Muscle layer of colon (tissue), 2 donors: ENCODE measurements around the gene SLCO1A2.

Experiments used
- H3K27ac ChIP-seq: one replicate; pipeline ENCODE4 v1.7.0; 2013; ENCODE audit warnings: low read depth, mild to moderate bottlenecking, low read length, moderate library complexity
- H3K27me3 ChIP-seq, 2 donors: one replicate each; pipeline ENCODE4 v1.7.0; 2013; ENCODE audit warnings: low read length in 2 of 2, mild to moderate bottlenecking in 2 of 2; ENCODE audit not compliant: insufficient read depth in 2 of 2, control insufficient read depth in 1 of 2
- H3K36me3 ChIP-seq: one replicate; pipeline ENCODE4 v1.7.0; 2013; ENCODE audit warnings: mild to moderate bottlenecking, low read length; ENCODE audit not compliant: insufficient read depth
- H3K4me1 ChIP-seq: one replicate; pipeline ENCODE4 v1.7.0; 2013; ENCODE audit warnings: mild to moderate bottlenecking, low read length; ENCODE audit not compliant: insufficient read depth
- H3K4me3 ChIP-seq, 2 donors: one replicate each; pipeline ENCODE4 v1.7.0; 2013; ENCODE audit warnings: low read length in 2 of 2, low read depth in 1 of 2, mild to moderate bottlenecking in 1 of 2, moderate library complexity in 1 of 2
- H3K9ac ChIP-seq: one replicate; pipeline ENCODE4 v1.7.0; 2013; ENCODE audit warnings: low read length
- H3K9me3 ChIP-seq: one replicate; pipeline ENCODE4 v1.7.0; 2013; ENCODE audit warnings: mild to moderate bottlenecking, low read length
- donor health status: abdominal sarcoma.
- donor health status: Adenocarcinoma of cecum.

SLCO1A2 gene

DNA sequence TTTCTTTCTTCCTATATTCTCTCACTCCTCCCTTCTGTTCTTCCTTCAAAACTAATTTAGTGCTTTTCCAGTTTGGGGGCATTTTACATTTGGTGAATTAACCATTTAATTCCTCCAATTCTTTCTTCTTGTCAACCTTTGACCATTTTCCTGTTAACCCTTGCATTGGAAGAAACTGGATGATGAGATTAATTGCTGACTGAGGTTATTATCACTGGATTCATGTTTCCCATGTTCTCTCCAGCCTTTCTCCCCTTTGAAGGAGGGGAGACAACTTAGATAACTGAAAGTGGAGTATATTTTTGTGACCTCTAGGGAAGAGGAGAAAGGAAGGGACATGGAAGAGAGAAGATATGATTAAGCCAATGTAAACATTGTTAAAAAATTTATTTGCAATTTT, 70.5 kb downstream of the SLCO1A2 start:
- H3K4me1 ChIP-seq, result no peaks in the 10 kb centered on the region
- H3K27ac ChIP-seq, result no peak overlapping the region
- H3K9me3 ChIP-seq, result no peaks in the 10 kb centered on the region
- no peak overlapping the region for H3K9ac ChIP-seq
- no peak overlapping the region for H3K4me3 ChIP-seq
- H3K36me3 ChIP-seq, result no peaks in the 10 kb centered on the region
- no peaks in the 10 kb centered on the region for H3K27me3 ChIP-seq

GRCh38 chr12:21257172-21257571, 77.5 kb downstream of the SLCO1A2 start:
- Histone ChIP-seq H3K4me1 (no peaks in the 10 kb centered on the region), H3K36me3 (no peaks in the 10 kb centered on the region), H3K27ac (no peak overlapping the region), H3K9me3 (no peaks in the 10 kb centered on the region), H3K9ac (no peak overlapping the region), H3K27me3 (no peaks in the 10 kb centered on the region), H3K4me3 (no peak overlapping the region)

- H3K4me1 ChIP-seq, result no peaks in the 10 kb centered on the region
- H3K4me3 ChIP-seq, result no peak overlapping the region
- no peaks in the 10 kb centered on the region for H3K9me3 ChIP-seq
- no peak overlapping the region for H3K27ac ChIP-seq
- H3K27me3 ChIP-seq, result no peaks in the 10 kb centered on the region
- H3K36me3 ChIP-seq, result no peaks in the 10 kb centered on the region
- H3K9ac ChIP-seq, result no peak overlapping the region
These were observed 82.6 kb downstream of the SLCO1A2 start for GRCh38 chr12:21252070-21252469.

DNA sequence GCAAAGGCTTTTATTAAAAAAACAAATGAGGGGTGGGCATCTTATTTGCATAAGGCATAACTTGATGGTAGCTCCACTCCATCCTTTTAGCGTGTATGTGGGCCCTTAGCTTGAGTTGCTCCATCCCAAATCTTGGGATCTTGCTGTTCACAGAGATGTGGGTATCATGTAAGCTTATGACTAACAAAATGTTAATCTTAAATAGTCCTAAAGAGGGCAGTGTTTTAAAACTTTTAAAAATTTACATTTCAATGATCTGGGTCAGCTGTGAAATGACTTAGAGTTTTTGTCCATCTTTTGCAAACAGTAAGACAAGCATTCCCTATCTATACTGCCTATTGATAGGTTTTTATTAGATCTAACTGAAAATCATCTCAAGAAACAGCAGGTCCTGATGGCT, 86.0 kb downstream of the SLCO1A2 start:
- H3K9ac ChIP-seq, result no peak overlapping the region
- no peaks in the 10 kb centered on the region for H3K4me1 ChIP-seq
- H3K27ac ChIP-seq, result no peak overlapping the region
- H3K27me3 ChIP-seq, result no peaks in the 10 kb centered on the region
- no peaks in the 10 kb centered on the region for H3K36me3 ChIP-seq
- H3K9me3 ChIP-seq, result no peaks in the 10 kb centered on the region
- no peak overlapping the region for H3K4me3 ChIP-seq

- H3K27ac ChIP-seq, result no peak overlapping the region
- no peaks in the 10 kb centered on the region for H3K4me1 ChIP-seq
- no peak overlapping the region for H3K4me3 ChIP-seq
- no peaks in the 10 kb centered on the region for H3K27me3 ChIP-seq
- H3K9ac ChIP-seq, result no peak overlapping the region
- no peaks in the 10 kb centered on the region for H3K36me3 ChIP-seq
- no peaks in the 10 kb centered on the region for H3K9me3 ChIP-seq
These were observed 94.9 kb downstream of the SLCO1A2 start for GRCh38 chr12:21239866-21240265.

GRCh38 chr12:21234395-21234794, 100.3 kb downstream of the SLCO1A2 start:
- no peaks in the 10 kb centered on the region for H3K9me3 ChIP-seq
- H3K9ac ChIP-seq, result no peak overlapping the region
- H3K27ac ChIP-seq, result no peak overlapping the region
- no peaks in the 10 kb centered on the region for H3K27me3 ChIP-seq
- H3K36me3 ChIP-seq, result no peaks in the 10 kb centered on the region
- no peak overlapping the region for H3K4me3 ChIP-seq
- H3K4me1 ChIP-seq, result no peaks in the 10 kb centered on the region

- no peak overlapping the region for H3K9ac ChIP-seq
- no peaks in the 10 kb centered on the region for H3K27me3 ChIP-seq
- no peaks in the 10 kb centered on the region for H3K36me3 ChIP-seq
- no peaks in the 10 kb centered on the region for H3K9me3 ChIP-seq
- no peaks in the 10 kb centered on the region for H3K4me1 ChIP-seq
- H3K27ac ChIP-seq, result no peak overlapping the region
- no peak overlapping the region for H3K4me3 ChIP-seq
These were observed 110.8 kb downstream of the SLCO1A2 start for GRCh38 chr12:21223930-21224329.

DNA sequence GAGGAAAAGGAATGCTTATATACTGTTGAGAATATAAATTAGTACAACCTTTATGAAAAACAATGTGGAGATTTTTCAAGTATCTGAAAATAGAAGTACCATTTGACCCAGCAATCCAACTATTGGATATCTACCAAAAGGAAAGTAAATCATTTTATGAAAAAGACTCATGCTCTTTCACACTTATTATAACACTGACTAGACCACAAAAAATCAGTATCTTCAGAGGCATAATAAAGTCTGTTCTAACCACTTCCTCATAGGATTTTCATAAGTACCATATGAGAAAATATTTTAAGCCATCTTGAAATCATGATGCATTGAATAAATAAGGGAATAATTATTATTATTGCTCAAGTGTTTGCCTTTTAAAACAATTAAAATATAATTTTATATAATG, 112.9 kb downstream of the SLCO1A2 start:
- Histone ChIP-seq H3K36me3 (no peaks in the 10 kb centered on the region), H3K9me3 (no peaks in the 10 kb centered on the region), H3K27me3 (no peaks in the 10 kb centered on the region), H3K9ac (no peak overlapping the region), H3K4me3 (no peak overlapping the region), H3K27ac (no peak overlapping the region), H3K4me1 (no peaks in the 10 kb centered on the region)

- Histone ChIP-seq H3K27me3 (no peaks in the 10 kb centered on the region), H3K36me3 (no peaks in the 10 kb centered on the region), H3K9me3 (no peaks in the 10 kb centered on the region), H3K4me3 (no peak overlapping the region), H3K27ac (no peak overlapping the region), H3K4me1 (no peaks in the 10 kb centered on the region), H3K9ac (no peak overlapping the region)
These were observed 113.6 kb downstream of the SLCO1A2 start for GRCh38 chr12:21221072-21221471.

GRCh38 chr12:21220266-21220665, 114.5 kb downstream of the SLCO1A2 start:
- H3K4me1 ChIP-seq, result no peaks in the 10 kb centered on the region
- H3K27ac ChIP-seq, result no peak overlapping the region
- no peaks in the 10 kb centered on the region for H3K9me3 ChIP-seq
- no peaks in the 10 kb centered on the region for H3K27me3 ChIP-seq
- no peaks in the 10 kb centered on the region for H3K36me3 ChIP-seq
- no peak overlapping the region for H3K9ac ChIP-seq
- H3K4me3 ChIP-seq, result no peak overlapping the region

DNA sequence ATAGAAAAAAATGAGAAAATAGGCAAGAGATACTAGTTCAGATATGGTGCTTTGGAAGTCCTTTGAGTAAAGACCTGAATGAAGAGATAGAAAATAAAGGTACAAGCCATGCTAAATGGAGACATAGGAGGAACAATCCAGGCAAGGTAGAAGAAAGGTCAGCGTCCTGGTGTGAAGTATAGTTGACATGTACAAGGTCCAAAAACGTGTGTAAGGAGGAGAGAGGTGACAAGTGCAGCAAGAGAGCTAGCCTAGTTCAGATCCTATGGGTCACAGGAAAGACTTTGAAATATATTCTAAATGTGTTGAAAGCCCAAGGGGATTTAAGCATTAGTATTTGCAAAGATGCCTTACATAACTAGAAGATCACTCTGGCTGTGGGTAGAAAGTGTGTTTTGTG, 115.5 kb downstream of the SLCO1A2 start:
- Histone ChIP-seq H3K9me3 (no peaks in the 10 kb centered on the region), H3K4me1 (no peaks in the 10 kb centered on the region), H3K4me3 (no peak overlapping the region), H3K36me3 (no peaks in the 10 kb centered on the region), H3K9ac (no peak overlapping the region), H3K27me3 (no peaks in the 10 kb centered on the region), H3K27ac (no peak overlapping the region)
